Measurements from ENCODE around the gene SETBP1.

The SETBP1 gene

DNA sequence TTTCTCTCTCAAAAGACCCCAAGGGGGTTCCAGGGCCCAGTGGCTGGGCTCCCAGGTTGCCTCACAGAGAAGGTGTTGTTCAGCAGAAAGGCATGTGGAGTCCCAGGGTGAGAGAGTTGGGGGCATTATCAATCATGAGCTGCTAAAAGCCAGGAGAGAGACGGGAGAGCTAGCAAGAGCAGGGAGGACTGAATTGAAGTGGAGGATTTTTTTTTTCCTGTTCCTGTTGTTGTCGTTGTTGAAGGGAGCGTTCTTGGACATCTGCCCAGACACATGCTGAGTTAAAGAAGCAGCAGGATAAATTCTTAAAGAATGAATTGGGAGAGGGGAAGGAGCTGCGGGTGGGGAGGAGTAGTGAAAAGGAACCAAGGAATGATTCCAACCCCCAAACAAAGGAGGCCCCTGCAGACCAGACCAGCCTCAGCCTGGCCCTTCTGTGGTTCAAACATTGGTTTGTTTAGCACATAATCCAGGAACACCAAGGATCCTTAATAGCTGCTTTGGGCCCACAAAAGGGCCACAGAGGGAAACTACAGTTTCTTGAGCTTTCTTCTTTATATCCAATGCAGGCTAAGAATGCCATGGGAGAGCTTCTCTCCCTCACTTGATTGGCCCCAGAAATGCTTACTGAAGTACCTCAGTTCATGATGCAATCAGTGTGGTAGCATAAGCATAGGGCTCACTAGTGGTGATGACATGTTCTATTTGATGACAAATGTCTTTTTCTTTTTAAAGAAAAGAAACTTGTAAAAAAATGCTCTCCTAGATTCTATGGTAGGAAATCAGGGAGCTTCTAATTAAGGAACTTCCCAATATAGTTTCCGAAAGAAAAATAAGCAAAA is 146.0 kb downstream of the SETBP1 start:
- Histone ChIP-seq H3K4me3 (ENCODE audit: low read depth, low read length, poor library complexity, severe bottlenecking) (no peak overlapping the region), H3F3A (ENCODE audit: insufficient read depth, low read length) (no peaks in the 10 kb centered on the region), H3K9ac (ENCODE audit: low read length) (no peak overlapping the region), H3K36me3 (ENCODE audit: insufficient read depth, low read length) (no peaks in the 10 kb centered on the region), H4K20me1 (ENCODE audit: insufficient read depth, low read length) (no peaks in the 10 kb centered on the region), H2AFZ (ENCODE audit: low read length) (no peak overlapping the region), H3K4me2 (ENCODE audit: low read length) (no peak overlapping the region), H3K27ac (ENCODE audit: low read depth, low read length, poor library complexity, severe bottlenecking) (no peak overlapping the region), H3K4me1 (ENCODE audit: insufficient read depth, low read length, severe bottlenecking) (peaks cover 17% of the 10 kb centered on the region), H3K9me2 (ENCODE audit: low read depth, low read length) (no peaks in the 10 kb centered on the region), H3K79me2 (ENCODE audit: insufficient read depth, low read length) (no peaks in the 10 kb centered on the region), H3K27me3 (ENCODE audit: insufficient read depth, low read length) (no peaks in the 10 kb centered on the region), H3K9me3 (ENCODE audit: low read length) (no peaks in the 10 kb centered on the region)
- TF ChIP-seq CTCF (IDR thresholded peaks at IDR 0.05; ENCODE audit: low read length) (no peak), EZH2 (IDR thresholded peaks at IDR 0.05; ENCODE audit: borderline replicate concordance, low read length) (no peak)

GRCh38 chr18:44828080-44828479 is 147.4 kb downstream of the SETBP1 start:
- Histone ChIP-seq H4K20me1 (ENCODE audit: insufficient read depth, low read length) (no peaks in the 10 kb centered on the region), H3K36me3 (ENCODE audit: insufficient read depth, low read length) (no peaks in the 10 kb centered on the region), H3K4me2 (ENCODE audit: low read length) (no peak overlapping the region), H3K79me2 (ENCODE audit: insufficient read depth, low read length) (no peaks in the 10 kb centered on the region), H3K27ac (ENCODE audit: low read depth, low read length, poor library complexity, severe bottlenecking) (no peak overlapping the region), H3K9me3 (ENCODE audit: low read length) (no peaks in the 10 kb centered on the region), H2AFZ (ENCODE audit: low read length) (no peak overlapping the region), H3K4me1 (ENCODE audit: insufficient read depth, low read length, severe bottlenecking) (peaks cover 17% of the 10 kb centered on the region), H3K4me3 (ENCODE audit: low read depth, low read length, poor library complexity, severe bottlenecking) (no peak overlapping the region), H3K27me3 (ENCODE audit: insufficient read depth, low read length) (no peaks in the 10 kb centered on the region), H3K9me2 (ENCODE audit: low read depth, low read length) (no peaks in the 10 kb centered on the region), H3F3A (ENCODE audit: insufficient read depth, low read length) (no peaks in the 10 kb centered on the region), H3K9ac (ENCODE audit: low read length) (no peak overlapping the region)
- TF ChIP-seq CTCF (IDR thresholded peaks at IDR 0.05; ENCODE audit: low read length): no peak
- no peak for TF ChIP-seq EZH2 (IDR thresholded peaks at IDR 0.05; ENCODE audit: borderline replicate concordance, low read length)

DNA sequence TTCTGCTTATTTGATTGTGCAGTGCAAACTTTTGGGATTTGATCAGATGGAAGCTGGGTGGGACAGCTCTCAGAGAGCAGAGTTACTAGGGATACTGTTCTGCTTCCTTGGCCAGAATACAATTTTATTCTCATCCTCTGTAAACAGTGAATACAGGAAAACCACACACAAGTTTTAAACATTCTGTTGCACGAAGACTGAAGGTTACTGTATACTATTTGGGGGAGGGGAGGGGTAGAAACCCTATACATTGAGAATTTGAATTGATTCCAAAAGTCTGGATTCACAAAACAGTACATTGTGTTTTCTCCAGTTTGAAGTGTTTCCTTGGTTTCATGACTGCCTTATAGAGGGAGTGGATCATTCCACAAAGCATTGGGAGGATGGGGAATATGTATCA is 149.9 kb downstream of the SETBP1 start:
- Histone ChIP-seq H3K4me2 (ENCODE audit: low read length) (no peak overlapping the region), H2AFZ (ENCODE audit: low read length) (no peak overlapping the region), H3K27ac (ENCODE audit: low read depth, low read length, poor library complexity, severe bottlenecking) (no peak overlapping the region), H3K36me3 (ENCODE audit: insufficient read depth, low read length) (no peaks in the 10 kb centered on the region), H3K4me3 (ENCODE audit: low read depth, low read length, poor library complexity, severe bottlenecking) (no peak overlapping the region), H4K20me1 (ENCODE audit: insufficient read depth, low read length) (no peaks in the 10 kb centered on the region), H3K9me2 (ENCODE audit: low read depth, low read length) (no peaks in the 10 kb centered on the region), H3K79me2 (ENCODE audit: insufficient read depth, low read length) (no peaks in the 10 kb centered on the region), H3K4me1 (ENCODE audit: insufficient read depth, low read length, severe bottlenecking) (no peaks in the 10 kb centered on the region), H3K27me3 (ENCODE audit: insufficient read depth, low read length) (no peaks in the 10 kb centered on the region), H3K9me3 (ENCODE audit: low read length) (no peaks in the 10 kb centered on the region), H3K9ac (ENCODE audit: low read length) (no peak overlapping the region), H3F3A (ENCODE audit: insufficient read depth, low read length) (no peaks in the 10 kb centered on the region)
- TF ChIP-seq CTCF (IDR thresholded peaks at IDR 0.05; ENCODE audit: low read length): no peak
- TF ChIP-seq EZH2 (IDR thresholded peaks at IDR 0.05; ENCODE audit: borderline replicate concordance, low read length): no peak
